ENCODE results near the gene CDKN2D. TPM values are rescaled to one million over a fixed set of nuclear protein-coding genes. Genes with fewer than 3 reads are reported as not detected.

Gene CDKN2D
- total RNA-seq, 2 donors from 2014 or later = 3.7 to 8.2 TPM

GRCh38 chr19:10520652-10521318 is 48.0 kb downstream of the CDKN2D start:
- H3K4me1 ChIP-seq (replicated peaks) = no peaks in the 10 kb centered on the region
- DNase-seq (ENCODE audit: low spot score) = peak; percentile 84
- H3K4me3 ChIP-seq = no peak overlapping the region
- intact Hi-C loops (cut with DNase I) = no loop called here
- peak overlapping the region; percentile 11 to 49 for H3K27ac ChIP-seq
- WGBS = 46% methylated on average over 15 of the region's 15 CpGs
- H3K36me3 ChIP-seq = no peaks in the 10 kb centered on the region
- no peaks in the 10 kb centered on the region for H3K9me3 ChIP-seq
- peak in 1 of 4 experiments; percentile 22 for TF ChIP-seq CTCF (IDR thresholded peaks at IDR 0.05)
- TF ChIP-seq POLR2A (IDR thresholded peaks at IDR 0.05) = no peak
- TF ChIP-seq POLR2AphosphoS5 (IDR thresholded peaks at IDR 0.05) = peak; percentile 49
- H3K27me3 ChIP-seq (replicated peaks; ENCODE audit: insufficient read depth) = no peaks in the 10 kb centered on the region

- Histone ChIP-seq H3K36me3 (no peaks in the 10 kb centered on the region), H3K27ac (peak overlapping the region in 1 of 2 donors; percentile 49), H3K4me3 (no peak overlapping the region), H3K4me1 (replicated peaks) (no peaks in the 10 kb centered on the region), H3K9me3 (no peaks in the 10 kb centered on the region), H3K27me3 (replicated peaks; ENCODE audit: insufficient read depth) (no peaks in the 10 kb centered on the region)
- 88% methylated on average over 7 of the region's 7 CpGs for WGBS
- DNase-seq (ENCODE audit: low spot score) = no peak
- intact Hi-C loops (cut with DNase I) = no loop called here
- TF ChIP-seq CTCF (IDR thresholded peaks at IDR 0.05) (no peak), POLR2A (IDR thresholded peaks at IDR 0.05) (no peak), POLR2AphosphoS5 (IDR thresholded peaks at IDR 0.05) (no peak)
Measured at GRCh38 chr19:10519421-10519820, 49.4 kb downstream of the CDKN2D start.

DNA sequence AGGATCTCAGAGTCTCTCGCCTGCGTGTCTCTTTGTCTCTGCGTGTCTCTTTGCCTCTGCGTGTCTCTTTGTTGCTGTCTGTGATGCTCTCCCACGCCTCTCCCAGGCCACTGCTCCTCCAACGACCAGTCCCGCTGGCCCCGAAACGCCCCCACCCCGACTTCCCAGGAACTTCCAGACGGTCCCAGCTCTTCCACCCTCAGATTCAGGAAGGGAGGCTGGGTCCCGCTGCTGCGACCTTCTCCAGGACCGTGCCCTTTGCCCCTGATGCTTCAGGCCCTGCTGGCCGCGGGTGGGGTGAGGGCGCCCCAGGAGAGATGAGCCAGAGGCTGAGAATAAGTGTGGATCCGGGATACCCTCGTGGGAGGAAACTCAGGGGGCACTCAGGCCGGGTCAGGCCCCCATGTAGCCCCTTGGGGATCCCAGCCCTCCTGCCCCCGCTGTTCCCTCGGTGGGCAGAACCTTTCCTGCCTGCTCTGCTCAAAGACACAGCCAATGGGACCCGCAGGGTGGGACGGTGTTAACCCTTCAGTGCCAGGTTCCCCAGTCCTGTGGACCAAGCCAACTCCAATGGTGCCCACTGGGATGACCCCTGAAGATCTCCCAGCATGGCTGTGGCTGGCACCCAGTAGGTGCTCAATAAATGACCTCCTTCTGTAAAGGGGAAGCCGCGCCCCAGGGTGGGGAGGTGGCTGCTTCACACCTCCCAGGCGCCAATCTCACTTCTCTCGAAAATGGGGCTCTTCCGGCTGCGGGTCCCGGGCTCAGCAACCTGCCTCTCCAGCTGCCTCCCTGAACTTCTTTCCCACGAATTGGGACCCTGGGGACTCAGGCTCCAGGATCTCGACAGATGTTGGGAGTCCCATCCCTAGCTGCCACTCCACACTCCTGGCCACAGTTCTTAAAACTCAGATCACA is 50.1 kb downstream of the CDKN2D start:
- intact Hi-C loops (cut with DNase I) = no loop called here
- no peak for TF ChIP-seq CTCF (IDR thresholded peaks at IDR 0.05)
- TF ChIP-seq POLR2AphosphoS5 (IDR thresholded peaks at IDR 0.05) = no peak
- no peak for TF ChIP-seq POLR2A (IDR thresholded peaks at IDR 0.05)
- H3K27me3 ChIP-seq (replicated peaks; ENCODE audit: insufficient read depth) = no peaks in the 10 kb centered on the region
- H3K4me3 ChIP-seq = no peak overlapping the region
- H3K36me3 ChIP-seq = no peaks in the 10 kb centered on the region
- no peak for DNase-seq (ENCODE audit: low spot score)
- no peaks in the 10 kb centered on the region for H3K9me3 ChIP-seq
- no peak overlapping the region for H3K27ac ChIP-seq
- WGBS = 36% methylated on average over 33 of the region's 33 CpGs
- H3K4me1 ChIP-seq (replicated peaks) = no peaks in the 10 kb centered on the region

DNA sequence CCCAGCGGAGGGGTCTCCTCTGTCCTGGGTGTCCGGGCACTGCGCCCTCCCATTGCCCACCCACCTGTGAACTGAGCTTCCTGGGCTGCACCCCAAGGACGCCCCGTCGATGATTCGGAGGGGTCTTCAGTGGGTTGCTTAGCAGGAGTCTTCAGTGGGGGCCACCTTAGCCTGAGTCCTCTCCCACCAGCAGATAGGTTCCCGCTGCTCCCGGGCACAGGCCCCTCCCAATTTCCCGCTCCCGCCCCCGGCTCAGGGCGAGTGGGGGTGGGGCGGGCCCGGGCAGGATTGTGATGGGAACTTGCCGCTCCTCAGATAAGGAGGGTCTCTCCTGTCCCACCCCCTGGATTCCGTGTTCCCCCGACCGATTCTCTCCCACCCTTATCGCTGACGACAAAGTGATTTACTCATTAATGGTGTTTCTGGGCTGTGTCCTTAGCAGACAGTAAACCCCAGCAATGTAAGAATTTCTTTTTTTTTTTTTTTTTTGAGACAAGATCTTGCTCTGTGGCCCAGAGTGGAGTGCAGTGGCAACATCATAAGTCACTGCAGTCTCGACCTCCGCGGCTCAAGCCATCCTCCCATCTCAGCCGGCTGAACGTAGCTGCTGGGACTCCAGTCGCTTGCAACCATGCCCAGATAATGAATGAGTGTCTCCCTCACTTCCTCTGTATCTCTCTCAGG is 50.9 kb downstream of the CDKN2D start:
- H3K4me3 ChIP-seq = peak overlapping the region; percentile 27 to 38
- no peaks in the 10 kb centered on the region for H3K27me3 ChIP-seq (replicated peaks; ENCODE audit: insufficient read depth)
- peak; percentile 38 for DNase-seq (ENCODE audit: low spot score)
- no peaks in the 10 kb centered on the region for H3K4me1 ChIP-seq (replicated peaks)
- no peak for TF ChIP-seq CTCF (IDR thresholded peaks at IDR 0.05)
- peak; percentile 19 for TF ChIP-seq POLR2A (IDR thresholded peaks at IDR 0.05)
- peak; percentile 10 for TF ChIP-seq POLR2AphosphoS5 (IDR thresholded peaks at IDR 0.05)
- 2% methylated on average over 27 of the region's 27 CpGs for WGBS
- no peaks in the 10 kb centered on the region for H3K36me3 ChIP-seq
- no peaks in the 10 kb centered on the region for H3K9me3 ChIP-seq
- intact Hi-C loops (cut with DNase I) = no loop called here
- H3K27ac ChIP-seq = peak overlapping the region; percentile 53 to 56

Data from prostate gland (tissue), 2 donors.